GM23248 (cell line): ENCODE results near the gene POU3F2.

Source experiments
- EZH2 ChIP-seq: fragments of 200-600 bp; sonication (generic); IDR thresholded peaks from 2 replicates; pipeline ENCODE4 v1.6.1; 2018; ENCODE audit warnings: antibody characterized with exemption, mild to moderate bottlenecking; ENCODE audit not compliant: insufficient read depth, poor library complexity, severe bottlenecking
- EZH2phosphoT487 ChIP-seq: fragments of 200-600 bp; sonication (generic); IDR thresholded peaks from 2 replicates; pipeline ENCODE4 v1.6.1; 2018; ENCODE audit warnings: antibody characterized with exemption, moderate library complexity, mild to moderate bottlenecking, low read depth; ENCODE audit not compliant: insufficient read depth

GRCh38 chr6:98842342-98843180 is 8.2 kb downstream of the POU3F2 start:
- TF ChIP-seq EZH2phosphoT487 (no peak), EZH2 (no peak)
